GM18526 (cell line): Measurements from ENCODE around the gene BCL2L13.

Experiments used
- POLR2A ChIP-seq: IDR thresholded peaks from 3 replicates; pipeline ENCODE4 v1.6.1; 2011; ENCODE audit not compliant: insufficient read length; ENCODE audit errors: extremely low read depth

The BCL2L13 gene

DNA sequence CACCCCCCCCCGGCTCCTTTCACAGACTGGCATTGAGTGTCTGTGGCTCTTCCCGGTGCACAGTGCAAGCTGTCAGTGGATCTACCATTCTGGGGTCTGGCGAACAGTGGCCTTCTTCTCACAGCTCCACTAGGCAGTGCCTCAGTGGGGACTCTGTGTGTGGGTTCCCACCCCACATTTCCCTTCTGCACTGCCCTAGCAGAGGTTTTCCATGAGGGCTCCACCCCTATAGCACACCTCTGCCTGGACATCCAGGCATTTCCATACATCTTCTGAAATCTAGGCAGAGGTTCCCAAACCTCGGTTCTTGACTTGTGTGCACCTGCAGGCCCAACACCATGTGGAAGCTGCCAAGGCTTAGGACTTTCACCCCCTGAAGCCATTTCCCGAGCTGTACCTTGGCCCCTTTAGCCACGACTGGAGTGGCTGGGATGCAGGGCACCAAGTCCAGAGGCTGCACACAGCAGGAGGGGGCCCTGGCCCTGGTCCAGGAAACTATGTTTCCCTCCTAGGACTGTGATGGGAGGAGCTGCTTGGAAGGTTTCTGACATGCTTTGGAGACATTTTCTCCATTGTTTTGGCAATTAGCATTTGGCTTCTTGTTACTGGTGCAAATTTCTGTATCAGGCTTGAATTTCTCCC is 26.0 kb downstream of the BCL2L13 start:
- TF ChIP-seq POLR2A = no peak

- TF ChIP-seq POLR2A = no peak
Measured at GRCh38 chr22:17665248-17665647, 26.7 kb downstream of the BCL2L13 start.

GRCh38 chr22:17665854-17666253 is 27.3 kb downstream of the BCL2L13 start:
- TF ChIP-seq POLR2A = no peak

GRCh38 chr22:17672417-17672991 is 33.9 kb downstream of the BCL2L13 start:
- TF ChIP-seq POLR2A = no peak

DNA sequence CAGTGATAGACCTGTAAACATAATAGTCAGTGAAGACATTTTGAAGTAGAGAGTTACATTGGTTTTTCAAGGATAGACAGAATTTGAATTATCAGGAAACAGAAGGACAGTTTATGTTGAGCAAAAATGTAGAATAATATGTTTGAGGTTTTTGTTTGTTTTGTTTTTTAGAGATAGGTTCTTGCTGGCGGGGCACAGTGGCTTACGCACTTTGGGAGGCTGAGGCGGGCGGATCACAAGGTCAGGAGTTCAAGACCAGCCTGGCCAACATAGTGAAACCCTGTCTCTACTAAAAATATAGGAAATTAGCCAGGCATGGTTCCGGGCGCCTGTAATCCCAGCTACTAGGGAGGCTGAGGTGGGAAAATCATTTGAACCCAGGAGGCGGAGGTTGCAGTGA is 35.6 kb downstream of the BCL2L13 start:
- no peak for TF ChIP-seq POLR2A

- no peak for TF ChIP-seq POLR2A
Measured at GRCh38 chr22:17675584-17675983, 37.0 kb downstream of the BCL2L13 start.

GRCh38 chr22:17678817-17679385 is 40.3 kb downstream of the BCL2L13 start:
- no peak for TF ChIP-seq POLR2A

DNA sequence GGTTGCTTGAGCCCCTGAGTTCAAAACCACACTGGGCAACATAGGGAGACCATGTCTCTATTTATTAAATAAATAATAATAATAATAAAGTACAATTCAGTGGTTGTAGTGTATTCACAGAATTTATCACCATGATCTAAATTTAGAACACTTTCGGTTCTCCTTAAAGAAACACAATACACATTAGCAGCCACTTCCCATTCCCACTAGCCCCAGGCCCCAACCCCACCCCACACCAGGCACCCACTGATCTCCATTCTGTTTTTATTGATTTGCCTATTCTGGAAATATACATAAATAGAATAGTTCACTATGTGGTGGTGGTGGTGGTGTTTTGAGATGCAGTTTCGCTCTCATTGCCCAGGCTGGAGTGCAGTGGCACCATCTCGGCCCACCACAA is 45.7 kb downstream of the BCL2L13 start:
- no peak for TF ChIP-seq POLR2A

GRCh38 chr22:17692841-17693240 is 54.3 kb downstream of the BCL2L13 start:
- TF ChIP-seq POLR2A = no peak

GRCh38 chr22:17694193-17694592 is 55.6 kb downstream of the BCL2L13 start:
- no peak for TF ChIP-seq POLR2A

DNA sequence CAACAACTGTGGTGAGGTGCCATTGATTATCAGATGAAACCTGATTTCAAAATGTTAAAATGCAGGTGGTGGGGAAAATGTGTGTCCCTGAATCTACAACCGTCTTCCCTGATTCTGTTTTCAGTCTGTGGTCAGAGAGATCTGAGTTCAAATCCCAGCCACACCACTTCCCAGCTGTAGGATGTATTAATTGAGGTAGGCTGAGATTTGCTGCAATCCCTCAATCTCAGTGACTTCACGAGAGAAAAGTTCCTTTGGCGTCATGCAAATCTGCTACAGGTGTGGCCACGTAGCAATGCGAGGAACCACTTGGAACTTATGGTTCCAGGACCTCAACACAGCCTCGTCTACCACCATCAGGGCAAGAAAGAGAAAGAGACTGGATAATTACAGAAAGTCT is 56.2 kb downstream of the BCL2L13 start:
- no peak for TF ChIP-seq POLR2A

DNA sequence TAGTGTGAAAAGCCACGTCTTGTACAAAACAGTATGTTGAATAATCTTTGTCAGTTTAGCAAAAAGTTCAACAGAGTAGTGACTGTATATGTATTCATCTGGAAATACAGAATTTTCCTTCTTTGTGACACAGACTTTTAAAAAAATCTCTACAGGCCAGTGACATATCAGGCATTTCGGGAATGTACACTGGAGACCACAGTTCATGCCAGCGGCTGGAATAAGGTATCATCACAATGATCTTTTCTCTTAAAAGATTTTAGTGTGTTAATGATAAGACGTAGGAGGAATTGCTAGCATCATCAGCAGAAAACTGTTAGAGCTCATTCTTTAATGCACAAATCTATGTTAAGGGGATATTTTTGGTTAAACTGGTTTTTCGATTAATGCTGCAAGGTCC is 57.4 kb downstream of the BCL2L13 start:
- TF ChIP-seq POLR2A = no peak

DNA sequence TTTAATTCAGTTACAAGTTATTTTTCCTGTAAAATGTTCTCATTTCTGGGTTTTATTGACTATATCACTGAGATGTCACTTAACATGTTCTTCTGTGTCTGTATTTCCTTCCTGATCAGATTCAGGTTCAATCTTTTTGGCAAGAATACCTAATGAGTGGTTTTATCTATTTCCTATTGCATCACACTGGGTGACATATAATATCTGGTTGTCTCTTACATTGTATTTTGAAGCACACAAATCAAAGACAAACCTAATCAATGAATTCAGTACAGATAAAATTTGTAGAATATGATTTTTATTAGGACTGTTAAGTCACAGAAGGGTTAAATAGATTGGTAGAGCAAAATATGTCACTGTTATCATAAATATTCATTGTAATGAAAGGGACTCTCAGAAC is 60.4 kb downstream of the BCL2L13 start:
- no peak for TF ChIP-seq POLR2A

GRCh38 chr22:17699696-17700340 is 61.3 kb downstream of the BCL2L13 start:
- no peak for TF ChIP-seq POLR2A

GRCh38 chr22:17700778-17701177 is 62.2 kb downstream of the BCL2L13 start:
- no peak for TF ChIP-seq POLR2A

DNA sequence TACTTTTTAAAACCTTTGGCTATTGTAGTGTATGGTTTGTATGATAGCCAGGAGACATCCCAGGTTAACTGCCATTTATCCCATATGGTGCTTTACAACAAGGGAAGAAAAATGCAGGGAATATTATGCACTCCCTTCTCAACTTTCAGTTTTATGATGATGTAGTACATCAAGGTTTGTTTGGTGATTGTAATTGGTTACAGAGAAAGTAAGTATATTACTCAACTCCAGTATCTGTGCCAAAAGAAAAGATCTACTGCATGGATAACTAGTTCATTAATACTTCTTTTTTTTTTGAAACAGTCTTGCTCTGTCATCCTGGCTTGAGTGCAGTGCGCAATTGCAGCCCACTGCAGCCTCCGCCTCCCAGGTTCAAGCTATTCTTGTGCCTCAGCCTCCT is 65.3 kb downstream of the BCL2L13 start:
- no peak for TF ChIP-seq POLR2A
